A549 (cell line): ENCODE results near the gene ALDH1A2.

Experiments used
- CBX2 ChIP-seq: fragments of 200-600 bp; sonication (generic); IDR thresholded peaks from 2 replicates; pipeline ENCODE4 v1.6.1; 2016; ENCODE audit warnings: low read depth, mild to moderate bottlenecking, borderline replicate concordance
- CHD2 ChIP-seq: fragments of 150-350 bp; IDR thresholded peaks from 2 replicates; pipeline ENCODE4 v1.6.1; 2014; ENCODE audit warnings: low read length; ENCODE audit not compliant: partially characterized antibody
- CTCF ChIP-seq: fragments of >200 bp; sonication (Bioruptor Twin); formaldehyde crosslinking; IDR thresholded peaks from 3 replicates; pipeline ENCODE4 v1.5.1; 2016
- ESRRA ChIP-seq: fragments of 150-350 bp; IDR thresholded peaks from 2 replicates; pipeline ENCODE4 v1.6.1; 2014; ENCODE audit warnings: mild to moderate bottlenecking, low read length, borderline replicate concordance
- NR3C1 ChIP-seq: fragments of >200 bp; sonication (Bioruptor Twin); formaldehyde crosslinking; IDR thresholded peaks from 3 replicates; pipeline ENCODE4 v1.6.1; 2017
- POLR2A ChIP-seq: IDR thresholded peaks from 2 replicates; pipeline ENCODE4 v1.6.1; 2012; ENCODE audit warnings: mild to moderate bottlenecking, low read length
- RAD21 ChIP-seq, 2 experiments: fragments of >200 bp in 1 of 2; sonication (Bioruptor Twin) in 1 of 2; formaldehyde crosslinking in 1 of 2; IDR thresholded peaks in 1 of 2; conservative IDR thresholded peaks in 1 of 2; 2 replicates in 1 of 2; 3 replicates in 1 of 2; pipeline ENCODE4 v1.6.1; 2012 to 2018; ENCODE audit warnings: inconsistent platforms in 1 of 2
- TFCP2L1 ChIP-seq: fragments of 250-450 bp; sonication (Bioruptor Pico); IDR thresholded peaks from 2 replicates; pipeline ENCODE4 v1.5.0; 2021; ENCODE audit warnings: mild to moderate bottlenecking
- TF ChIP-seq, protein P1 (sequence below): fragments of 200-600 bp; sonication (generic); IDR thresholded peaks from 2 replicates; pipeline ENCODE4 v1.6.1; 2016; ENCODE audit warnings: antibody characterized with exemption, mild to moderate bottlenecking, moderate library complexity

GRCh38 chr15:57920911-57921310 is 144.6 kb downstream of the ALDH1A2 start:
- TF ChIP-seq POLR2A (no peak), CHD2 (no peak), RAD21 (conservative IDR thresholded peaks at IDR 0.05 in 1 of 2, IDR thresholded peaks at IDR 0.05 in 1 of 2) (no peak), TFCP2L1 (no peak), ESRRA (no peak), CTCF (no peak), CBX2 (no peak), NR3C1 (no peak)
- TF ChIP-seq, protein P1, sequence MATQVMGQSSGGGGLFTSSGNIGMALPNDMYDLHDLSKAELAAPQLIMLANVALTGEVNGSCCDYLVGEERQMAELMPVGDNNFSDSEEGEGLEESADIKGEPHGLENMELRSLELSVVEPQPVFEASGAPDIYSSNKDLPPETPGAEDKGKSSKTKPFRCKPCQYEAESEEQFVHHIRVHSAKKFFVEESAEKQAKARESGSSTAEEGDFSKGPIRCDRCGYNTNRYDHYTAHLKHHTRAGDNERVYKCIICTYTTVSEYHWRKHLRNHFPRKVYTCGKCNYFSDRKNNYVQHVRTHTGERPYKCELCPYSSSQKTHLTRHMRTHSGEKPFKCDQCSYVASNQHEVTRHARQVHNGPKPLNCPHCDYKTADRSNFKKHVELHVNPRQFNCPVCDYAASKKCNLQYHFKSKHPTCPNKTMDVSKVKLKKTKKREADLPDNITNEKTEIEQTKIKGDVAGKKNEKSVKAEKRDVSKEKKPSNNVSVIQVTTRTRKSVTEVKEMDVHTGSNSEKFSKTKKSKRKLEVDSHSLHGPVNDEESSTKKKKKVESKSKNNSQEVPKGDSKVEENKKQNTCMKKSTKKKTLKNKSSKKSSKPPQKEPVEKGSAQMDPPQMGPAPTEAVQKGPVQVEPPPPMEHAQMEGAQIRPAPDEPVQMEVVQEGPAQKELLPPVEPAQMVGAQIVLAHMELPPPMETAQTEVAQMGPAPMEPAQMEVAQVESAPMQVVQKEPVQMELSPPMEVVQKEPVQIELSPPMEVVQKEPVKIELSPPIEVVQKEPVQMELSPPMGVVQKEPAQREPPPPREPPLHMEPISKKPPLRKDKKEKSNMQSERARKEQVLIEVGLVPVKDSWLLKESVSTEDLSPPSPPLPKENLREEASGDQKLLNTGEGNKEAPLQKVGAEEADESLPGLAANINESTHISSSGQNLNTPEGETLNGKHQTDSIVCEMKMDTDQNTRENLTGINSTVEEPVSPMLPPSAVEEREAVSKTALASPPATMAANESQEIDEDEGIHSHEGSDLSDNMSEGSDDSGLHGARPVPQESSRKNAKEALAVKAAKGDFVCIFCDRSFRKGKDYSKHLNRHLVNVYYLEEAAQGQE, result no peak
